Liver (tissue), 9 donors: ENCODE results near the gene SLC38A3. TPM values are rescaled to one million over a fixed set of nuclear protein-coding genes. Genes with fewer than 3 reads are reported as not detected.

ENCODE experiments used
- DNase-seq: peaks from one replicate; pipeline ENCODE4 v3.0.0-alpha.2; 2017; ENCODE audit warnings: low spot score
- H3K27ac ChIP-seq, 2 donors: one replicate each; pipeline ENCODE4 v1.7.0; 2013; ENCODE audit warnings: inconsistent platforms in 2 of 2, low read length in 2 of 2, control low read depth in 1 of 2, low read depth in 1 of 2, mild to moderate bottlenecking in 1 of 2
- H3K27me3 ChIP-seq, 4 donors: one replicate each; pipeline versions ENCODE4 v1.6.1 to v1.7.0; 2013; ENCODE audit warnings: low read length in 3 of 4, inconsistent platforms in 1 of 4, mild to moderate bottlenecking in 1 of 4, moderate library complexity in 1 of 4; ENCODE audit not compliant: control insufficient read depth in 4 of 4, insufficient read depth in 4 of 4
- H3K36me3 ChIP-seq, 4 donors: one replicate each; pipeline versions ENCODE4 v1.6.1 to v1.7.0; 2013; ENCODE audit warnings: low read length in 3 of 4, mild to moderate bottlenecking in 3 of 4, low read depth in 1 of 4, moderate library complexity in 1 of 4; ENCODE audit not compliant: control insufficient read depth in 4 of 4, insufficient read depth in 3 of 4
- H3K4me1 ChIP-seq, 4 donors: one replicate each; pipeline versions ENCODE4 v1.6.1 to v1.7.0; 2013; ENCODE audit warnings: low read length in 3 of 4, mild to moderate bottlenecking in 3 of 4, moderate library complexity in 1 of 4; ENCODE audit not compliant: control insufficient read depth in 4 of 4, insufficient read depth in 4 of 4
- H3K4me3 ChIP-seq, 3 donors: one replicate each; pipeline versions ENCODE4 v1.6.1 to v1.7.0; 2013; ENCODE audit warnings: low read length in 3 of 3, control low read depth in 1 of 3, low read depth in 1 of 3, mild to moderate bottlenecking in 1 of 3
- H3K9ac ChIP-seq, 2 donors: one replicate each; pipeline ENCODE4 v1.7.0; 2013; ENCODE audit warnings: low read length in 2 of 2, mild to moderate bottlenecking in 2 of 2, moderate library complexity in 2 of 2, control low read depth in 1 of 2, low read depth in 1 of 2
- H3K9me3 ChIP-seq, 4 donors: one replicate each; pipeline versions ENCODE4 v1.6.1 to v1.7.0; 2013; ENCODE audit warnings: low read length in 3 of 4; ENCODE audit not compliant: control insufficient read depth in 4 of 4
- ATF3 ChIP-seq: IDR thresholded peaks from 2 replicates; pipeline ENCODE4 v1.6.1; 2016; ENCODE audit warnings: antibody characterized with exemption
- CTCF ChIP-seq: fragments of 150-350 bp; IDR thresholded peaks from 2 replicates; pipeline ENCODE4 v1.5.1; 2017; ENCODE audit warnings: improper control_type of control experiment, low read depth, low read length; ENCODE audit not compliant: missing input control
- EGR1 ChIP-seq, 2 donors: IDR thresholded peaks; 2 replicates each; pipeline ENCODE4 v1.6.1; 2016 to 2018; ENCODE audit warnings: antibody characterized with exemption in 2 of 2, low read depth in 2 of 2
- FOXA1 ChIP-seq: IDR thresholded peaks from 2 replicates; pipeline ENCODE4 v1.6.1; 2016; ENCODE audit warnings: antibody characterized with exemption
- FOXA2 ChIP-seq: IDR thresholded peaks from 2 replicates; pipeline ENCODE4 v1.6.1; 2016; ENCODE audit warnings: antibody characterized with exemption
- GABPA ChIP-seq, 2 donors: IDR thresholded peaks in 1 of 2; conservative IDR thresholded peaks in 1 of 2; 2 replicates each; pipeline ENCODE4 v1.6.1; 2016; ENCODE audit warnings: antibody characterized with exemption in 2 of 2, mild to moderate bottlenecking in 1 of 2, moderate library complexity in 1 of 2
- HNF4A ChIP-seq, 2 donors: conservative IDR thresholded peaks; 2 replicates each; pipeline ENCODE4 v1.6.1; 2016; ENCODE audit warnings: antibody characterized with exemption in 2 of 2, mild to moderate bottlenecking in 2 of 2
- HNF4G ChIP-seq: IDR thresholded peaks from 2 replicates; pipeline ENCODE4 v1.6.1; 2016; ENCODE audit warnings: antibody characterized with exemption
- JUND ChIP-seq, 2 donors: IDR thresholded peaks; 2 replicates each; pipeline ENCODE4 v1.6.1; 2016; ENCODE audit warnings: antibody characterized with exemption in 2 of 2
- MAX ChIP-seq: IDR thresholded peaks from 2 replicates; pipeline ENCODE4 v1.6.1; 2016; ENCODE audit warnings: antibody characterized with exemption
- NR2F2 ChIP-seq: IDR thresholded peaks from 2 replicates; pipeline ENCODE4 v1.6.1; 2016; ENCODE audit warnings: antibody characterized with exemption
- RAD21 ChIP-seq, 2 donors: IDR thresholded peaks; 2 replicates each; pipeline ENCODE4 v1.6.1; 2016; ENCODE audit warnings: antibody characterized with exemption in 2 of 2, mild to moderate bottlenecking in 2 of 2
- REST ChIP-seq: IDR thresholded peaks from 2 replicates; pipeline ENCODE4 v1.6.1; 2016; ENCODE audit warnings: antibody characterized with exemption, mild to moderate bottlenecking
- RXRA ChIP-seq, 2 donors: IDR thresholded peaks; 2 replicates each; pipeline ENCODE4 v1.6.1; 2017 to 2018; ENCODE audit warnings: antibody characterized with exemption in 2 of 2, mild to moderate bottlenecking in 1 of 2
- SP1 ChIP-seq: IDR thresholded peaks from 2 replicates; pipeline ENCODE4 v1.6.1; 2018; ENCODE audit warnings: antibody characterized with exemption, mild to moderate bottlenecking
- TAF1 ChIP-seq: conservative IDR thresholded peaks from 2 replicates; pipeline ENCODE4 v1.6.1; 2016; ENCODE audit warnings: antibody characterized with exemption, mild to moderate bottlenecking
- YY1 ChIP-seq: IDR thresholded peaks from 2 replicates; pipeline ENCODE4 v1.6.1; 2016; ENCODE audit warnings: antibody characterized with exemption, mild to moderate bottlenecking
- ZBTB33 ChIP-seq: IDR thresholded peaks from 2 replicates; pipeline ENCODE4 v1.6.1; 2016; ENCODE audit warnings: antibody characterized with exemption
- WGBS: extraction: QIAGEN DNeasy Blood & Tissue Kit; methylation state at CpG from one replicate; pipeline ENCODE4 v1.1.7; 2013; 5-methylcytosine and 5-hydroxymethylcytosine counted together
- polyA plus RNA-seq, 2 donors: library from polyadenylated mRNA; stranded (reverse) in 1 of 2; unstranded in 1 of 2; fragments of 200-250 nt in 1 of 2; fragments of >200 nt in 1 of 2; fragmentation: Nextera tagmentation in 1 of 2; extraction: Ambion mirVana in 1 of 2; gene quantifications; one replicate each; pipeline versions ENCODE4 v1.2.1 to v1.2.3, GENCODE V29; 2013 to 2015
- total RNA-seq, 2 donors: library from RNA; depleted of rRNA; stranded (reverse); fragments of >200 nt; gene quantifications; one replicate each; pipeline ENCODE4 v1.2.3, GENCODE V29; 2014
- donor health status: healthy.
- donor health status: healthy.
- donor health status: healthy.
- donor health status: healthy.
- donor health status: healthy.

SLC38A3 gene
- total and polyA plus RNA-seq, 4 donors, result 98.1 to 180 (median 140) TPM

- no peak for DNase-seq
- Histone ChIP-seq H3K9ac (peak overlapping the region in 1 of 2 donors; percentile 7), H3K27me3 (no peaks in the 10 kb centered on the region), H3K36me3 (no peaks in the 10 kb centered on the region), H3K4me1 (peaks cover 3 to 22% (median 11%) of the 10 kb centered on the region in 4 donors), H3K4me3 (peak overlapping the region in 1 of 3 donors; percentile 59), H3K9me3 (no peaks in the 10 kb centered on the region), H3K27ac (peak overlapping the region in 1 of 2 donors; percentile 16)
- 49% methylated on average over 13 of the region's 13 CpGs for WGBS
- no peak for TF ChIP-seq SP1
- no peak for TF ChIP-seq REST
- TF ChIP-seq HNF4G, result no peak
- TF ChIP-seq RXRA (IDR thresholded peaks at IDR 0.05), result no peak
- TF ChIP-seq CTCF, result no peak
- no peak for TF ChIP-seq ZBTB33
- no peak for TF ChIP-seq EGR1 (IDR thresholded peaks at IDR 0.05; ENCODE audit: low read depth in 2 of 2)
- TF ChIP-seq YY1, result no peak
- TF ChIP-seq FOXA1, result no peak
- no peak for TF ChIP-seq MAX
- TF ChIP-seq FOXA2, result no peak
- TF ChIP-seq RAD21 (IDR thresholded peaks at IDR 0.05), result no peak
- TF ChIP-seq TAF1, result no peak
- TF ChIP-seq JUND (IDR thresholded peaks at IDR 0.05), result no peak
- no peak for TF ChIP-seq NR2F2
- TF ChIP-seq GABPA (IDR thresholded peaks at IDR 0.05 in 1 of 2, conservative IDR thresholded peaks at IDR 0.05 in 1 of 2), result no peak
- TF ChIP-seq ATF3, result no peak
- no peak for TF ChIP-seq HNF4A (conservative IDR thresholded peaks at IDR 0.05)
Observed at GRCh38 chr3:50155891-50156290, 49.2 kb upstream of the SLC38A3 start.
